K562 (cell line): ENCODE results near the gene RACK1. TPM values are rescaled to one million over a fixed set of nuclear protein-coding genes. Genes with fewer than 3 reads are reported as not detected.

Source experiments
- CBFA2T2 ChIP-seq: fragments of 450-650 bp; conservative IDR thresholded peaks from 2 replicates; pipeline ENCODE4 v1.6.1; 2017; ENCODE audit warnings: mild to moderate bottlenecking
- CBX1 ChIP-seq: sonication (generic); IDR thresholded peaks from 2 replicates; pipeline ENCODE4 v1.6.1; 2016; ENCODE audit warnings: antibody characterized with exemption, low read depth, mild to moderate bottlenecking
- CHD2 ChIP-seq: IDR thresholded peaks from 2 replicates; pipeline ENCODE4 v1.6.1; 2011; ENCODE audit warnings: low read depth, low read length
- CREB3L1 ChIP-seq: fragments of 450-650 bp; IDR thresholded peaks from 2 replicates; pipeline ENCODE4 v1.6.1; 2014; ENCODE audit warnings: low read depth, mild to moderate bottlenecking, moderate library complexity, borderline replicate concordance
- FOXA3 ChIP-seq, 2 experiments: fragments of 450-650 bp in 1 of 2; sonication (generic) in 1 of 2; formaldehyde crosslinking; IDR thresholded peaks in 1 of 2; conservative IDR thresholded peaks in 1 of 2; 2 replicates each; pipeline versions ENCODE4 v1.4.0 to v1.8.0; 2020 to 2022; ENCODE audit warnings: mild to moderate bottlenecking in 2 of 2, missing genetic modification reagents in 1 of 2
- IRF2 ChIP-seq: sonication (generic); formaldehyde crosslinking; IDR thresholded peaks from 2 replicates; pipeline ENCODE4 v1.8.1; 2022; ENCODE audit warnings: mild to moderate bottlenecking, missing genetic modification reagents
- NCOR1 ChIP-seq: fragments of 450-650 bp; IDR thresholded peaks from 2 replicates; pipeline ENCODE4 v1.6.1; 2016; ENCODE audit warnings: mild to moderate bottlenecking, moderate library complexity
- POLR2B ChIP-seq: fragments of 450-650 bp; IDR thresholded peaks from 2 replicates; pipeline ENCODE4 v1.6.1; 2018; ENCODE audit warnings: low read depth; ENCODE audit not compliant: partially characterized antibody
- PPARD ChIP-seq: fragments of 250-450 bp; sonication (Bioruptor Pico); IDR thresholded peaks from 2 replicates; pipeline ENCODE4 v1.8.0; 2022; ENCODE audit warnings: inconsistent platforms, mild to moderate bottlenecking, moderate library complexity
- SAFB ChIP-seq: fragments of 200-400 bp; formaldehyde crosslinking; IDR thresholded peaks from 2 replicates; pipeline ENCODE4 v1.6.1; 2017; ENCODE audit warnings: low read depth, low read length, borderline replicate concordance
- SNIP1 ChIP-seq: fragments of 450-650 bp; IDR thresholded peaks from 2 replicates; pipeline ENCODE4 v1.7.1; 2017; ENCODE audit warnings: low read depth, mild to moderate bottlenecking
- TAF1 ChIP-seq: IDR thresholded peaks from 2 replicates; pipeline ENCODE4 v1.6.1; 2011; ENCODE audit warnings: mild to moderate bottlenecking, low read length, moderate library complexity; ENCODE audit not compliant: insufficient read depth, control insufficient read depth, severe bottlenecking; ENCODE audit errors: extremely low read depth
- ZNF12 ChIP-seq: sonication (generic); formaldehyde crosslinking; IDR thresholded peaks from 2 replicates; pipeline ENCODE4 v1.4.0; 2020; ENCODE audit warnings: mild to moderate bottlenecking, missing genetic modification reagents
- ZNF408 ChIP-seq: fragments of 250-450 bp; sonication (Bioruptor Pico); IDR thresholded peaks from 2 replicates; pipeline ENCODE4 v1.4.0; 2020; ENCODE audit warnings: low read depth, mild to moderate bottlenecking, moderate library complexity
- ZNF436 ChIP-seq: fragments of 250-450, 450-650 bp; sonication (Bioruptor Pico); formaldehyde crosslinking; IDR thresholded peaks from 2 replicates; pipeline ENCODE4 v1.7.0; 2020; ENCODE audit warnings: mild to moderate bottlenecking
- ZNF551 ChIP-seq: fragments of 250-450 bp; sonication (Bioruptor Pico); IDR thresholded peaks from 2 replicates; pipeline ENCODE4 v1.5.0; 2021; ENCODE audit warnings: mild to moderate bottlenecking, moderate library complexity
- ZNF57 ChIP-seq: fragments of 450-650 bp; formaldehyde crosslinking; IDR thresholded peaks from 2 replicates; pipeline ENCODE4 v1.4.0; 2020; ENCODE audit warnings: mild to moderate bottlenecking, moderate library complexity
- polyA plus RNA-seq, 8 experiments: library from polyadenylated mRNA; depleted of rRNA in 4 of 8; stranded (reverse) in 5 of 8; unstranded in 3 of 8; fragments of >200 nt; fragmentation: Nextera tagmentation in 2 of 8; fragmentation: Illumina TruSeq in 1 of 8; extraction: Ambion mirVana in 2 of 8; extraction: Trizol in 1 of 8; gene quantifications; 2 replicates each; pipeline versions ENCODE4 v1.2.1 to v1.2.3, GENCODE V29; 2011 to 2014; ENCODE audit warnings: inconsistent platforms in 1 of 8, missing spikeins in 1 of 8
- total RNA-seq, 7 experiments: library from RNA; depleted of rRNA in 6 of 7; stranded (reverse); fragments of >200 nt in 6 of 7; fragmentation: Illumina TruSeq in 2 of 7; extraction: Trizol in 2 of 7; gene quantifications; 2 replicates each; pipeline versions ENCODE4 v1.2.1 to v1.2.3, GENCODE V29; 2011 to 2021; ENCODE audit warnings: low replicate concordance in 1 of 7
- TF ChIP-seq, protein P1 (sequence below): fragments of 250-450 bp; sonication (Bioruptor Pico); IDR thresholded peaks from 2 replicates; pipeline ENCODE4 v1.9.0; 2021; ENCODE audit warnings: mild to moderate bottlenecking, inconsistent platforms
- TF ChIP-seq, protein P2 (sequence below), 2 experiments: fragments of 450-650 bp; IDR thresholded peaks; 2 replicates each; pipeline ENCODE4 v1.6.1; 2018; ENCODE audit warnings: mild to moderate bottlenecking in 2 of 2, low read depth in 1 of 2; ENCODE audit not compliant: partially characterized antibody in 2 of 2
- TF ChIP-seq, protein P3 (sequence below): fragments of 450-650 bp; formaldehyde crosslinking; IDR thresholded peaks from 2 replicates; pipeline ENCODE4 v1.4.0; 2022; ENCODE audit warnings: missing genetic modification characterization

The RACK1 gene
- total and polyA plus RNA-seq, 9 of the 15 experiments (the other 6 are each of a cell fraction or from before 2014, with no cell fraction given) = 2,303 to 5,311 (median 3,833) TPM

DNA sequence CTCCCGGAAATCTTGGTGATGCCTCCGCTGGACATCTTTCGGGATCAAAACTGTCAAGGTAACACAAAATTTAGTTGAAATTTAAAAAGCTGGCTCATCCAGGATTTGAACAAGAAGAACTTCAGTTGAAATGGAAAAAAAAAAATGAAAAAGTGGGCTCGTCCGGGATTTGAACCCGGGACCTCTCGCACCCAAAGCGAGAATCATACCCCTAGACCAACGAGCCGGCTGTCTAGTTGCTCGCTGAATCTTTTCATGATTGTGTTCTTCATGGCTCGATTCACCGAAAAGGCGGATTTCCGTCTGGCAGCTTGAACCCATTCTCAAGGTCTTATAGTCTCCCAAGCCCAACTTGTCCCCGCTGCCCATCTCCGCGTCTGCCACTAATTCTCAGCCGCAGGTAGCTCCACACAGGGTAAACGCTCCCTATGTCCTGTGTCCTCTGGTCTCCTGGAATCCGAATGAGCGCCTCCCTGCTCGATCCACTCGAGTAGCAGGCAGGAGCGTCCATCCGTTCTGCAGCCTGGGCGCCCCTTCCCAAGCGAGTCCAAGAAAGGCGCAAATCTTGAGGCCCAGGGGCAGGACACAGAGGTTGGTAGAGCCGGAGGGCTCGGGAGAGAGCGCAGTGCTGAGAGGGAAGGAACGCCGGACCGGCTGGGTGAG, 54.9 kb downstream of the RACK1 start (continued):
- TF ChIP-seq SAFB (no peak), IRF2 (CRISPR knock-in tag) (no peak), ZNF57 (CRISPR knock-in tag) (no peak), FOXA3 (CRISPR knock-in tag; conservative IDR thresholded peaks at IDR 0.05 in 1 of 2, IDR thresholded peaks at IDR 0.05 in 1 of 2) (no peak), POLR2B (no peak), CBFA2T2 (no peak), TAF1 (no peak), ZNF408 (CRISPR knock-in tag) (no peak), ZNF12 (CRISPR knock-in tag) (no peak), SNIP1 (no peak; the same call in 1 of the 2 replicates), CREB3L1 (no peak), CHD2 (no peak), ZNF551 (CRISPR knock-in tag) (no peak), CBX1 (no peak), NCOR1 (no peak), ZNF436 (no peak), PPARD (CRISPR knock-in tag) (no peak)
- TF ChIP-seq, protein P1, sequence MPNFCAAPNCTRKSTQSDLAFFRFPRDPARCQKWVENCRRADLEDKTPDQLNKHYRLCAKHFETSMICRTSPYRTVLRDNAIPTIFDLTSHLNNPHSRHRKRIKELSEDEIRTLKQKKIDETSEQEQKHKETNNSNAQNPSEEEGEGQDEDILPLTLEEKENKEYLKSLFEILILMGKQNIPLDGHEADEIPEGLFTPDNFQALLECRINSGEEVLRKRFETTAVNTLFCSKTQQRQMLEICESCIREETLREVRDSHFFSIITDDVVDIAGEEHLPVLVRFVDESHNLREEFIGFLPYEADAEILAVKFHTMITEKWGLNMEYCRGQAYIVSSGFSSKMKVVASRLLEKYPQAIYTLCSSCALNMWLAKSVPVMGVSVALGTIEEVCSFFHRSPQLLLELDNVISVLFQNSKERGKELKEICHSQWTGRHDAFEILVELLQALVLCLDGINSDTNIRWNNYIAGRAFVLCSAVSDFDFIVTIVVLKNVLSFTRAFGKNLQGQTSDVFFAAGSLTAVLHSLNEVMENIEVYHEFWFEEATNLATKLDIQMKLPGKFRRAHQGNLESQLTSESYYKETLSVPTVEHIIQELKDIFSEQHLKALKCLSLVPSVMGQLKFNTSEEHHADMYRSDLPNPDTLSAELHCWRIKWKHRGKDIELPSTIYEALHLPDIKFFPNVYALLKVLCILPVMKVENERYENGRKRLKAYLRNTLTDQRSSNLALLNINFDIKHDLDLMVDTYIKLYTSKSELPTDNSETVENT (CRISPR knock-in tag) = no peak
- TF ChIP-seq, protein P2, sequence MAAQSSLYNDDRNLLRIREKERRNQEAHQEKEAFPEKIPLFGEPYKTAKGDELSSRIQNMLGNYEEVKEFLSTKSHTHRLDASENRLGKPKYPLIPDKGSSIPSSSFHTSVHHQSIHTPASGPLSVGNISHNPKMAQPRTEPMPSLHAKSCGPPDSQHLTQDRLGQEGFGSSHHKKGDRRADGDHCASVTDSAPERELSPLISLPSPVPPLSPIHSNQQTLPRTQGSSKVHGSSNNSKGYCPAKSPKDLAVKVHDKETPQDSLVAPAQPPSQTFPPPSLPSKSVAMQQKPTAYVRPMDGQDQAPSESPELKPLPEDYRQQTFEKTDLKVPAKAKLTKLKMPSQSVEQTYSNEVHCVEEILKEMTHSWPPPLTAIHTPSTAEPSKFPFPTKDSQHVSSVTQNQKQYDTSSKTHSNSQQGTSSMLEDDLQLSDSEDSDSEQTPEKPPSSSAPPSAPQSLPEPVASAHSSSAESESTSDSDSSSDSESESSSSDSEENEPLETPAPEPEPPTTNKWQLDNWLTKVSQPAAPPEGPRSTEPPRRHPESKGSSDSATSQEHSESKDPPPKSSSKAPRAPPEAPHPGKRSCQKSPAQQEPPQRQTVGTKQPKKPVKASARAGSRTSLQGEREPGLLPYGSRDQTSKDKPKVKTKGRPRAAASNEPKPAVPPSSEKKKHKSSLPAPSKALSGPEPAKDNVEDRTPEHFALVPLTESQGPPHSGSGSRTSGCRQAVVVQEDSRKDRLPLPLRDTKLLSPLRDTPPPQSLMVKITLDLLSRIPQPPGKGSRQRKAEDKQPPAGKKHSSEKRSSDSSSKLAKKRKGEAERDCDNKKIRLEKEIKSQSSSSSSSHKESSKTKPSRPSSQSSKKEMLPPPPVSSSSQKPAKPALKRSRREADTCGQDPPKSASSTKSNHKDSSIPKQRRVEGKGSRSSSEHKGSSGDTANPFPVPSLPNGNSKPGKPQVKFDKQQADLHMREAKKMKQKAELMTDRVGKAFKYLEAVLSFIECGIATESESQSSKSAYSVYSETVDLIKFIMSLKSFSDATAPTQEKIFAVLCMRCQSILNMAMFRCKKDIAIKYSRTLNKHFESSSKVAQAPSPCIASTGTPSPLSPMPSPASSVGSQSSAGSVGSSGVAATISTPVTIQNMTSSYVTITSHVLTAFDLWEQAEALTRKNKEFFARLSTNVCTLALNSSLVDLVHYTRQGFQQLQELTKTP (IDR thresholded peaks at IDR 0.05; ENCODE audit: low read depth in 1 of 2, partially characterized antibody in 2 of 2) = peak in 1 of 2 experiments; percentile 20
- TF ChIP-seq, protein P3, sequence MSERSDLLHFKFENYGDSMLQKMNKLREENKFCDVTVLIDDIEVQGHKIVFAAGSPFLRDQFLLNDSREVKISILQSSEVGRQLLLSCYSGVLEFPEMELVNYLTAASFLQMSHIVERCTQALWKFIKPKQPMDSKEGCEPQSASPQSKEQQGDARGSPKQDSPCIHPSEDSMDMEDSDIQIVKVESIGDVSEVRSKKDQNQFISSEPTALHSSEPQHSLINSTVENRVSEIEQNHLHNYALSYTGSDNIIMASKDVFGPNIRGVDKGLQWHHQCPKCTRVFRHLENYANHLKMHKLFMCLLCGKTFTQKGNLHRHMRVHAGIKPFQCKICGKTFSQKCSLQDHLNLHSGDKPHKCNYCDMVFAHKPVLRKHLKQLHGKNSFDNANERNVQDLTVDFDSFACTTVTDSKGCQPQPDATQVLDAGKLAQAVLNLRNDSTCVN = no peak
